22Rv1 (cell line): Measurements from ENCODE around the gene BSX.

Experiments used
- ZFX ChIP-seq: fragments of 450-650 bp; IDR thresholded peaks from 2 replicates; pipeline ENCODE4 v1.6.1; 2017; ENCODE audit warnings: antibody characterized with exemption, borderline replicate concordance
- TF ChIP-seq, protein P1 (sequence below): fragments of 450-650 bp; IDR thresholded peaks from 2 replicates; pipeline ENCODE4 v1.5.1; 2017; ENCODE audit warnings: mild to moderate bottlenecking

DNA sequence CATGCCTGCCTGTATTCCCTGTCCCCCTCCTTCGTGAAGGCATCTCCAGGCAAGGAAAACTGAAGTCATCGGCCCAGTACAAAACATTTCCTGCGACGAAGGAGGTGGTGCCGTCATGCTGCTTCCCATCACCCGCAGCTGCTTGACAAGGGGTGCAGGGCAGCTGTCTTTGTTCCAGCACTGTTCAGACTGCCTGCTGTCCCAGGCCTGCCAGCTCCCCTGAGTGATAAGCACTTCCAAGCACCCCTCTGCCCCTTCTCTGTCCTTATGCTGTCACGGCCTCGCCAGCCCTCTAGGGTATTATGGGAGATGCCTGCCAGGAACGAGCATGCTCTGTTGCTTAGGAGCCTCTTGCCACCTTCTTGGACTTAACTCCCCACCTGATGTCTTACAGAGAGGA, 37.1 kb upstream of the BSX start:
- TF ChIP-seq, protein P1, sequence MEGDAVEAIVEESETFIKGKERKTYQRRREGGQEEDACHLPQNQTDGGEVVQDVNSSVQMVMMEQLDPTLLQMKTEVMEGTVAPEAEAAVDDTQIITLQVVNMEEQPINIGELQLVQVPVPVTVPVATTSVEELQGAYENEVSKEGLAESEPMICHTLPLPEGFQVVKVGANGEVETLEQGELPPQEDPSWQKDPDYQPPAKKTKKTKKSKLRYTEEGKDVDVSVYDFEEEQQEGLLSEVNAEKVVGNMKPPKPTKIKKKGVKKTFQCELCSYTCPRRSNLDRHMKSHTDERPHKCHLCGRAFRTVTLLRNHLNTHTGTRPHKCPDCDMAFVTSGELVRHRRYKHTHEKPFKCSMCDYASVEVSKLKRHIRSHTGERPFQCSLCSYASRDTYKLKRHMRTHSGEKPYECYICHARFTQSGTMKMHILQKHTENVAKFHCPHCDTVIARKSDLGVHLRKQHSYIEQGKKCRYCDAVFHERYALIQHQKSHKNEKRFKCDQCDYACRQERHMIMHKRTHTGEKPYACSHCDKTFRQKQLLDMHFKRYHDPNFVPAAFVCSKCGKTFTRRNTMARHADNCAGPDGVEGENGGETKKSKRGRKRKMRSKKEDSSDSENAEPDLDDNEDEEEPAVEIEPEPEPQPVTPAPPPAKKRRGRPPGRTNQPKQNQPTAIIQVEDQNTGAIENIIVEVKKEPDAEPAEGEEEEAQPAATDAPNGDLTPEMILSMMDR: no peak
- TF ChIP-seq ZFX: no peak
